RWPE1 (cell line): ENCODE measurements around the gene FTCD.
"Not testable (repeated sequence)": the region's sequence is repeated elsewhere in the genome, so short reads cannot be mapped to it uniquely, and the experiment has no call there.

Experiments
- CTCF ChIA-PET: fragments of 350-600 bp; sonication (Branson Sonifier 250); formaldehyde crosslinking; extraction: SDS; loops from one replicate; lab custom pipeline; 2021; lab: Yijun Ruan, JAX
- POLR2A ChIA-PET: fragments of 400-600 bp; formaldehyde crosslinking; extraction: SDS; loops from one replicate; lab custom pipeline; 2020; ENCODE audit warnings: antibody characterized with exemption; ENCODE audit not compliant: low non-redundant PET; lab: Yijun Ruan, JAX
- DNase-seq: peaks from one replicate; pipeline ENCODE4 v3.0.0; 2012; ENCODE audit warnings: low spot score
- H3K27ac ChIP-seq: fragments of 450-650 bp; 2 replicates; pipeline ENCODE4 v1.5.1; 2017
- TF ChIP-seq, protein P1 (sequence below): fragments of 450-650 bp; conservative IDR thresholded peaks from 2 replicates; pipeline ENCODE4 v1.5.1; 2017; ENCODE audit warnings: low read depth, mild to moderate bottlenecking

The FTCD gene

DNA sequence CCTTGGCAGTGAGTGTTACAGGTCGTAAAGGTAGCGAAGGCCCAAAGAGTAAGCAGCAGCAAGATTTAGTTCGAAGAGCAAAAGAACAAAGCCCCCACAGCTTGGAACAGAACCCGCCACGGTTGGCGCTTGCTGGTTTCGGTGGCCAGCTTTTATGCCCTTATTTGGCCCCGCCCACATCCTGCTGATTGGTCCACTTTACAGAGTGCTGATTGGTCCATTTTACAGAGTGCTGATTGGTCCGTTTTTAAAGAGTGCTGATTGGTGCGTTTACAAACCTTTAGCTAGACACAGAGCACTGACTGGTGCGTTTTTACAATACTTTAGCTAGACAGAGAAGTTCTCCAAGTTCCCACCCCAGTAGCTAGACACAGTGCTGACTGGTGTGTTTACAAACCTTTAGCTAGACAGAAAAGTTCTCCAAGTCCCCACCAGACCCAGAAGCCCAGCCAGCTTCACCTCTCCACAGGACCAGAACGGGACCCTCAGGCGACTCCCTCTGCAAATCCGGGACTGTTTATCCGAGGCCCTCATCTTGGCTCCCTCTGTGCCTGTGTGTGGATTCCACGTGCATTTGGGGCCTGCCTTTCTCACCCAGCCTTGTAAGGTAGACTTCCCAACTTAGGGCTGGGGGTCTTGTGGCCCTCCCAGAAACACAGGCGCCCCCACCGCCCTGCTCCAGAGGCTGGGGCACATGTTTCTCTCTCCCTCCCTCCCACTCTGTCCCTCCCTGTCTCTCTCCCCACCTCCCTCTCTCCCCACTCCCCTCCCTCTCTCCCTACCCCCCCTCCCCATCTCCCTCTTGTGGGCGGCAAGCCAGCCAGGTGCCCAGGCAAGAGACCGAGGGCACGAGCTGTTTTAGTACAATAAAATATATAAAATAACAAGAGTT lies 12.6 kb downstream of the FTCD start:
- POLR2A ChIA-PET: interaction anchor here (1.0 kb wide), 1 partner anchor 143 kb away, joined by 4 read pairs; the partner anchor contains the start of gene YBEY

GRCh38 chr21:46141767-46142581 lies 13.4 kb downstream of the FTCD start:
- DNase-seq: no peak
- no peak overlapping the region for H3K27ac ChIP-seq
- ChIA-PET POLR2A (no interaction called here), CTCF (interaction anchor here (0.6 to 0.7 kb wide), 3 partner anchors 153 to 1004 kb away, joined by 3 to 4 read pairs (median 4); no protein-coding TSS in a partner anchor)
- TF ChIP-seq, protein P1, sequence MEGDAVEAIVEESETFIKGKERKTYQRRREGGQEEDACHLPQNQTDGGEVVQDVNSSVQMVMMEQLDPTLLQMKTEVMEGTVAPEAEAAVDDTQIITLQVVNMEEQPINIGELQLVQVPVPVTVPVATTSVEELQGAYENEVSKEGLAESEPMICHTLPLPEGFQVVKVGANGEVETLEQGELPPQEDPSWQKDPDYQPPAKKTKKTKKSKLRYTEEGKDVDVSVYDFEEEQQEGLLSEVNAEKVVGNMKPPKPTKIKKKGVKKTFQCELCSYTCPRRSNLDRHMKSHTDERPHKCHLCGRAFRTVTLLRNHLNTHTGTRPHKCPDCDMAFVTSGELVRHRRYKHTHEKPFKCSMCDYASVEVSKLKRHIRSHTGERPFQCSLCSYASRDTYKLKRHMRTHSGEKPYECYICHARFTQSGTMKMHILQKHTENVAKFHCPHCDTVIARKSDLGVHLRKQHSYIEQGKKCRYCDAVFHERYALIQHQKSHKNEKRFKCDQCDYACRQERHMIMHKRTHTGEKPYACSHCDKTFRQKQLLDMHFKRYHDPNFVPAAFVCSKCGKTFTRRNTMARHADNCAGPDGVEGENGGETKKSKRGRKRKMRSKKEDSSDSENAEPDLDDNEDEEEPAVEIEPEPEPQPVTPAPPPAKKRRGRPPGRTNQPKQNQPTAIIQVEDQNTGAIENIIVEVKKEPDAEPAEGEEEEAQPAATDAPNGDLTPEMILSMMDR: no peak

More for the DNA sequence above, 12.6 kb downstream of the FTCD start:
- DNase-seq: no peak
- H3K27ac ChIP-seq: peak overlapping the region; percentile 79
- TF ChIP-seq, protein P1: no peak
- CTCF ChIA-PET: interaction anchor here (0.5 to 2.0 kb wide), 14 partner anchors 11 to 211 kb away, joined by 3 to 12 read pairs (median 4); no protein-coding TSS in a partner anchor

DNA sequence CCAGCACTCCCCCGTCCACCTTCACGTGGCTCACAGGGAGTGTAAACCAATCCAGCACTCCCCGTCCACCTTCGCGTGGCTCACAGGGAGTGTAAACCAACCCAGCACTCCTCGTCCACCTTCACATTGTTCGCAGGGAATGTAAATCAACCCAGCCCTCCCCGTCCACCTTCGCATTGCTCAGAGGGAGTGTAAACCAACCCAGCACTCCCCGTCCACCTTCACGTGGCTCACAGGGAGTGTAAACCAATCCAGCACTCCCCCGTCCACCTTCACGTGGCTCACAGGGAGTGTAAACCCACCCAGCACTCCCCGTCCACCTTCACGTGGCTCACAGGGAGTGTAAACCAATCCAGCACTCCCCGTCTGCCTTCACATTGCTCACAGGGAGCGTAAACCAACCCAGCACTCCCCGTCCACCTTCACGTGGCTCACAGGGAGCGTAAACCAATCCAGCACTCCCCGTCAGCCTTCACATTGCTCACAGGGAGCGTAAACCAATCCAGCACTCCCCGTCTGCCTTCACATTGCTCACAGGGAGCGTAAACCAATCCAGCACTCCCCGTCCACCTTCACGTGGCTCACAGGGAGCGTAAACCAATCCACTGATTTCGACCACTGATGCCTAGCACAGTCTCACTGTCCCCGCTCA lies 14.9 kb downstream of the FTCD start:
- POLR2A ChIA-PET, CTCF ChIA-PET: not testable (repeated sequence)

GRCh38 chr21:46139686-46140085 lies 15.7 kb downstream of the FTCD start:
- no peak overlapping the region for H3K27ac ChIP-seq
- no peak for DNase-seq
- TF ChIP-seq, protein P1: no peak
- ChIA-PET CTCF (no interaction called here), POLR2A (no interaction called here)

More for the DNA sequence above, 14.9 kb downstream of the FTCD start:
- DNase-seq, H3K27ac ChIP-seq: not testable (repeated sequence)

DNA sequence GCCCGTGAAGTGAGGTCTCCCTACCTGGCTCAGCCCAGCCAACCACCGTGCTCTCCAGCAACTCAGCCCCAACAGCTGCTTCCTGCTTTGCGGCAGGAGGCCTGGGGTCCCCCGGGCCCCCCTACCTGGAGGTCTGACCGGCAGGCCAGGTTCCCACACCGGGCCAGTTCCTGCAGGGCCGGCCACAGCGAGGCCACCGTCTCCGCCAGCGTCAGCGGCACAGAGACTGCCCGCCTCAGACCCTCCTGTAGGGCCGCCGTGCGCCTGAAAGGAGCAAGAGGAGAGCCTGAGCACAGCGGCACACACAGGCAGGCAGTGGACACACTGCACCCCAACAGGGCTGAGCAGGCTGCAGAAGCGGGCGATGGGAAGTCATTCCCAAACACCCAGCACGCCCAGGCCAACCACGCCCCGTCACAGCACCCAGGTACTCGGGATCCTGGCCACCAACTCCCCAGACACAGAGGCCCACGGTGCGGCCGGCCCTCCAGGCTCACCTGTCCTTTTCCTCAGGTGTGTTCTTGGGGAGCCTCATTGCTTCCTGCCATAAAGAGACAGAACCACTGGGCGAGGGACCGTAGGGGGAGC lies 16.9 kb downstream of the FTCD start:
- POLR2A ChIA-PET: no interaction called here
- CTCF ChIA-PET: no interaction called here
- no peak for DNase-seq
- TF ChIP-seq, protein P1: no peak
- no peak overlapping the region for H3K27ac ChIP-seq

GRCh38 chr21:46137908-46138307 lies 17.5 kb downstream of the FTCD start:
- ChIA-PET CTCF (no interaction called here), POLR2A (no interaction called here)
- DNase-seq: no peak
- no peak overlapping the region for H3K27ac ChIP-seq
- TF ChIP-seq, protein P1: no peak
